NCI-H2196 treated with DMSO at 0.1 percent for 48 hours (cell line): ENCODE results near the gene ARRDC1.
A peak's percentile ranks its signal among the peaks of the same experiment; 100 is the strongest.
"Not testable (repeated sequence)": the region's sequence is repeated elsewhere in the genome, so short reads cannot be mapped to it uniquely, and the experiment has no call there.

Experiments used
- DNase-seq: peaks from one replicate; lab custom pipeline; 2025; ENCODE audit not compliant: unreplicated experiment; lab: John Stamatoyannopoulos, UW

Gene ARRDC1

DNA sequence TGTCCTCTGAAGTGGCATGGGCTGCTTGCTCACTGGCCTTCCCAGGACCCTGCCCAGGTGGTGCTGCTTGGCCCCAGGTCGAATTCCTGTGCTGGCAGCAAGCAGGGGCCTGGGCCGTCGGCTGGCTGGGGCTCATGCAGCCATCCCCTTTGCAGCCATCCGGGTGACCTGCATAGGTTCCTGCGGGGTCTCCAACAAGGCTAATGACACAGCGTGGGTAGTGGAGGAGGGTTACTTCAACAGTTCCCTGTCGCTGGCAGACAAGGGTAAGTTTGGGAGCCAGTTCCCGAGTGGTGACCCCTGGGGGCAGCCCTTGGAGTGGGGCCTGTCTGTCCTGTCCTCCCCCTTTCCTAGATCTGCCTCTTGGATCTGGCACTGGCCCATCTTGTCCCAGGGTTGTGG is 7.3 kb downstream of the ARRDC1 start:
- DNase-seq = no peak

DNA sequence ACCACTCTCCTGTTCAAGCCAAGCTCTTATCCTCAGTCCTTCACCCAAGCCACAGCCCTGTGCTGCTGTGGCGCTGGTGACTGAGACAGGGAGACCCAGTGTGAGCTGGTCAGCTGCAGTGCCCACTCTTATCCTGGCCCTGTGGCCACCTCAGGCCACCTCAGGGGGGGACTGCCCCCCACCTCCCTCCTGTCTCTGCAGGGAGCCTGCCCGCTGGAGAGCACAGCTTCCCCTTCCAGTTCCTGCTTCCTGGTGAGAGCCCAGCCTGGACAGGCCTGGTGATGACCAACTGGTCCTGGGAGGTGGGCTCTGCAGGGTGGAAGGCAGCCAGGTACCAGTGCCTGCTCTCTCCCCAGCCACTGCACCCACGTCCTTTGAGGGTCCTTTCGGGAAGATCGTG is 7.8 kb downstream of the ARRDC1 start:
- no peak for DNase-seq

DNA sequence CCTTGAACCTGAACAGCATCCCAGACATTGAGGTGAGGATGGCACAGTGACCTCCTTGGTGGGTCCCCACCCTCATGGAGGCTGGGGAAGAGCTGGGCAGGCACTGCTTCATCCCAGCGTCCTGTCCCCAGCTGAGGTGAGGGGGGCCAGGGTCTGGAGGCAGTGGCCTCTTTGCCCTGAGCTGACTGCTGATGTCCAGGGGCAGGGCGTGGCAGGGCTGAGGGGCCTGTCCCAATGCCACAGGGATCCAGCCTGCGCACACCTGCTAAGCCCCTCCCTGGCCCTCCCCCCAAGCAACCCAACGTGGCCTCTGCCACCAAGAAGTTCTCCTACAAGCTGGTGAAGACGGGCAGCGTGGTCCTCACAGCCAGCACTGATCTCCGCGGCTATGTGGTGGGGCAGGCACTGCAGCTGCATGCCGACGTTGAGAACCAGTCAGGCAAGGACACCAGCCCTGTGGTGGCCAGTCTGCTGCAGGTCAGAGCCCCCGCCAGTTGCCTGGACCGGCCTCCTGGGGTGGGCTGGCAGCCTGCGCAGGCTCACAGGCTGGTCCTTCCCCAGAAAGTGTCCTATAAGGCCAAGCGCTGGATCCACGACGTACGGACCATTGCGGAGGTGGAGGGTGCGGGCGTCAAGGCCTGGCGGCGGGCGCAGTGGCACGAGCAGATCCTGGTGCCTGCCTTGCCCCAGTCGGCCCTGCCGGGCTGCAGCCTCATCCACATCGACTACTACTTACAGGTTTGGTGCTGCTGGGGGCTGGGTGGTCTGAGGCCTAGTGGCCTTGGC is 8.4 kb downstream of the ARRDC1 start:
- DNase-seq = no peak

DNA sequence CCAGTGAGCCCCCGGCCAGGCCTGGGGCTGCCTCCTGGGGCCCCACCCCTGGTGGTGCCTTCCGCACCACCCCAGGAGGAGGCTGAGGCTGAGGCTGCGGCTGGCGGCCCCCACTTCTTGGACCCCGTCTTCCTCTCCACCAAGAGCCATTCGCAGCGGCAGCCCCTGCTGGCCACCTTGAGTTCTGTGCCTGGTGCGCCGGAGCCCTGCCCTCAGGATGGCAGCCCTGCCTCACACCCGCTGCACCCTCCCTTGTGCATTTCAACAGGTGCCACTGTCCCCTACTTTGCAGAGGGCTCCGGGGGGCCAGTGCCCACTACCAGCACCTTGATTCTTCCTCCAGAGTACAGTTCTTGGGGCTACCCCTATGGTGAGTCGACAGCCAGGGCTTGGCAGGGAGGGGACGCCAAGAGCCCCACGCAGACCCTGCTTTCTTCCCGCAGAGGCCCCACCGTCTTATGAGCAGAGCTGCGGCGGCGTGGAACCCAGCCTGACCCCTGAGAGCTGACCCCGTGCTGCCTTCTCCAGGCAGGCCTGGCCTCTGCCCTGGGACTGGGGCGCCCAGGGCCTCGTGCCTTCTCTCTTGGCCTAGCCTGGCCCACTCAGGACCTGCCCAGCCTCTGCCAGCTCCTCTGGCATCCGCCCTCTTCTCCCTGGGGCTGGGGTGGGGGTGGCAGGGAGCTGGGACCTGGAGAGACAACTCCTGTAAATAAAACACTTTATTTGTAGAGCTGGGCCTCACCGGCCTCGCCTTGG is 9.3 kb downstream of the ARRDC1 start:
- DNase-seq = no peak

DNA sequence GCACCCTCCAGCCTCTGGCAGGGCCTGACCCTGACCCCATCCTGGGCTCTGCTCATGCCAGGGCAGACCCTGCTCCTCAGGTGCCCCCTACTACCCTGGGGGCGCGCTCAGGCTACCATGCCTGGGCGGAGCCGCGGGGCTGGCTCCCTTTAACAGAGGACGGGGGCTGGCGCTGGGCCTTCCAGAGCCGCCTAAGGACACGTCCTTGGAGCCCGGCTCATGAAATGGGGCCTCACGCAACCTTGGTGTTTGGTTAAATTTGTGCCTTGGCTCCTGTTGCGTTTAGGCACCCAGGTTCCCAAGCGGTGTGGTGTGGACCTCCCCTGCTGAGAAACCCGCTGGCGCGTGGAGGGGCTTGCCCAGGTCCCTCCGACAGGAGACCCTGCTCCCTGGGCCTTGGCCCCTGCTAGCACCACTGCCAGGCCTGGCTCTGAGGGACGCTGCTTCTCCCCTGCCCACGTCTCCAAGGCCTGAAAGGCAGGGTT is 9.9 kb downstream of the ARRDC1 start:
- DNase-seq = no peak

DNA sequence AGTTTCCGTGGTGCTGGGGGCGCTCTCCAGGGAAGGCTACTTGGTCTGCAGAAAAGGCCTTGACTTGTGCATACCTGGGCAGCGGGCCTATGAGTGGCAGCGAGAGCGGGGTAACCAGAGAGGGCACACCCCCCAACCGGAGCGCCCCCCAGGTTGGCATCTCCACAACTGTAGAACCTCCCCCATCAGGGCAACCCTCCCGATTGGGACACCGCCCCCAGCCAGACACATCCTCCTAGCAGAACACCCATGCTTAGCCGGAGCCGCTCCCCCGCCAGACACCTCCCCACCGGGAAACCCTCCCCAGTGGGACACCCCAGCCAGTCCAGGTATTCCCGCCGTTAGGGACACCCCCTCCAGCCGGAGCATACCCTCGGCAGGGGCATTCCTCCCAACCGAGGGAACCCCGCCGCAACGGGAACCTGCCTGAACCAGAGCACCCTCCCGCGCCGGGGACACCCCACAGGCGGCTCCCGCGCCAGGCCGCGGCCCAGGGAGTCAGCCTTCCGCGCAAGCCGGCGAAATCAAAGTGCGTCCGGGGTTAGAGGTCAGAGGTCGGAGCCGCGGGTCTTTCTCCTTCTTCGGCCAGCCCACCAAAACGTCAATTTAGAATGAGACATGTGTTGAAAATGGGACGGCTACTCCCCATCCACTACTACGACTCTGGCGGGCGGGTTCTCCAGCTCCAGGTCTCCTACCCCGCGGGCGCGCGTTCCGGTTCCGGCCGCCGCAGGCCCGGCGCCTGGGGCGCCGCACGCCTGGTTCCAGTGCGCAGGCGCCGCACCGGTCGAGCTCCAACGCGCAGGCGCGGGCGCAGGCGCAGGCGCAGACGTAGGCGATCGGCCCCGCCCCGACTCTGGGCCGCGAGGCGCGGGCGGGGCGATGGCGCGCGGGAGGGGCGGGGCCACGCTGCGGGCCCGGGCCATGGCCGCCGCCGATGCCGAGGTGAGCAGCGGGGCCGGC is 12.9 kb downstream of the ARRDC1 start, which contains the start of gene EHMT1:
EHMT1 (plus strand) TSS at position 901 of the 963 bp plus-strand sequence; CDS start at position 925, 24 bp downstream.
- peak; percentile 79 for DNase-seq

DNA sequence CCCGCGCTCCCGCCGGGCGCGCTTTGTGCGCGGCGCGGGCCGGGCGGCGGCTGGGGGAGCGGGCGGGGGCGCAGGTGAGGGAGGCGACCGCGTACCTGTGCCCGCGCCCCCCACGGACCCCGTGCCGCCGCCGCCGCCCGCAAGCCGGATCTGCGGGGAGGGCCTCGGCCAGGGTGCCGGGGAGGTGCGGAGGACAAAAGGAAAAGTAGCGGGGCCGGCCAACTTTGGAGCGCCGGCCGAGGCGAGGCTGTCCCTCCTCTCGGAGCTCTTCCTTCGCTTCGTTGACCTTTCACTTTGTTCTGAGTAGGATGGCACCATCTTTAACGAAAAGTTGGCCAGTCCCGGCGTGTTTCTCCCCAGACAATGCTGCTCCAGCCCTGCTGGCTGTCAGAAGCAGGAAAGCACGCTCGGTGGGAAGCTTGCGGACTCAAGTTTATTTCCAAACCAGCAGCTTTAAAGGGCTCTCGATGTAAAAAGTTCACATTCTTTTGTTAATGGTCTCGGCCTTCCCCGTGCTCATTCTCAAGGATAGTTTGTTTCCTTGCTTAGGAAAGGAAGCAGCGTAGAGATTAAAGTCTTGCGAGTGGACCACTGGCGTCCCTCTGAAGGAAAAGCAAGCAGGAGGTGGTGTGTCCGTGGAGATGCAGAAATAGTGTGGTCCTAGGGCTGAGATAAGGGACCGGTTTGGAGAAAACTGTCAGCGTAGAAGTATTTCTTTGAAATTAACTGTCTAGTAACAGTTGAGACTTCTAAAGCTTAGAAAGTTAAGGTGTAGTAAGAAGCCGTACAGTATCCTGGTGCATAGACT is 14.0 kb downstream of the ARRDC1 start:
- DNase-seq = no peak

DNA sequence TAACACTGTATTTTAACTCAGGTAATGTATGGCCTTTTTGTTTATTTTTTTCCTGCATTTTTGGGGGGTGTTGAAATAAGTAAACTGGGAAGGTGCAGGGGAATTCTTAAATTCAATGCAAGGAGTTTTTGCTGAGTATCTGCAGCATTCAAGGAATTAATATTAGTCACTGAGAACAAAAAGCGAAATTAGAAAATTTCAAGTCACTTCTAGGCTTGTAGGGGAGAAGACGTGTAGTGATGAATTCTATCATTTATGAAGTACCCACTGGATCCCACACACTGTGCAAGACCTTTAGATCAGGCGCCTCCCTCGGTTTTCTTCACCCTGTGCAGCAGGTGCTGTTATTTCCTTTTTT is 14.5 kb downstream of the ARRDC1 start:
- DNase-seq = no peak

DNA sequence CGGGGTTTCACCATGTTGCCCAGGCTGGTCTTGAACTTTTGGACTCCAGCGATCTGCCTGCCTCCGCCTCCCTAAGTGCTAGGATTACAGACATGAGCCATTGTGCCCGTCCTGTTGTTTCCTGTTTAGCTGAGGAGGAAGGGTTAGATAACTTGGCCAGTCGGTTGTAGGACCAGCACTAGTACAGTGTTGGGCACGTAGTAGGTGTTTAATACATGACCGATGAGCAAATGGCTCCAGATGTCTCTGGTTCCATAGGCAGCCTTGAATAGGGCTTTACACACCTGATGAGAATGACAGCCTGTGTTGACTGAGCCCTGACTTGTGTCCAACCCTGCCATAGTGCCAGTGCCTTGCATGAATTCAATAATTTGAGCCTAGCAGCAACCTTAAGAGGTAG is 15.1 kb downstream of the ARRDC1 start:
- no peak for DNase-seq

DNA sequence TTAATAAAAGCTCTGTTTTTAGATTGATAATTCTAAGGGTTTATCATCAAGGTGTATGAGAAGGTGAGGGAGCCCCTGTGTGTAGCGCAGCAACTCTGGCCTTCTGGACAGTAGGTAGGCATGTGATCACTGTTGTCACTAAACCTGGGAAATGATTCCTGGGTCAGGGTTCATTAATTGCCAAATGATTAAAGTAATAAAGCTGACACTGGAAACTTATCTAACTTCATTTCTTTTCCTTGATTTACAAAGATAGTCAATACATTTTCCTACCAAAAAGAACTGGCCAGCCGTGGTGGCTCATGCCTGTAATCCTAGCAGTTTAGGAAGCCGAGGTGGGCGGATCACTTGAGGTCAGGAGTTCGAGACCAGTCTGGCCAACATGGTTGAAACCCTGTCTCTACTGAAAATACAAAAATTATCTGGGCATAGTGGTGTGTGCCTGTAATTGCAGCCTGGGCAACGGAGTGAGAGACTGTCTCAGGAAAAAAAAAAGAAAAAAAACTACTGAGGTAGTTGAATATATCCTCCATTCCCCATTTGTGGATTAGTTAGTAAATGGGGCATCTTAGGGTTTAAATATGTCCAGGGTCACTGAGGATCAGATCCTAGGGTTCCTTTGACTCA is 15.8 kb downstream of the ARRDC1 start:
- no peak for DNase-seq

DNA sequence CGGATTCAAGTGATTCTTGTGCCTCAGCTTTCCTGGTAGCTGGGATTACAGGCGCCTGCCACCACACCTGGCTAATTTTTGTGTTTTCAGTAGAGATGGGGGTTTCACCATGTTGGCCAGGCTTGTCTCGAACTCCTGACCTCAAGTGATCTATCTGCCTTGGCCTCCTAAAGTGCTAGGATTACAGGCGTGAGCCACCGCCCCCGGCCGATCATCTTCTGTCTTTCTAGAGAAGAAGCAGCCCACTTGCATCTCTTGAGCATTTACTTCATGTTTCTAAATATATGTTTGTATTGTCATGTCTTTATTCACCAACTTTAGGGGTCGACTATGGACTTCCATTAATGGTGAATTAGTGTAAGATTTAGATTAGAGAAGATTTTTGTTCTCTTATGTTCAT is 16.7 kb downstream of the ARRDC1 start:
- not testable (repeated sequence) for DNase-seq

DNA sequence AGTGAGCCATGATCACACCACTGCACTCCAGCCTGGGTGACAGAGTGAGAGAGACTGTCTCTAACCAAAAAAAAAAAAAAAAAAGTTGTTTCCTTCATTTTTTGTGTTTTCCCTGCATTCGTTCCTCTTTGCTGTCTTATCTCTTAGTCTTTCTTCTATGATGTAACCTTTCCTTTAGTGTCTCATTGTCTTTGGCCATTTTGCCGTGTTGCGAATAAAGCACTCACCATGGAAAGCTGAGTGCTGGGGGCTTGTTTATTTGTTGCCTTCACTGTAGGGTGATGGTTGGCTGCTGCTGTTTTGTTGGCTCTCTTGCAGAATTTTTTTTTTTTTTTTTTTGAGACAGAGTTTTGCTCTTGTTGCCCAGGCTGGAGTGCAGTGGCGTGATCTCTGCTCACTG is 21.0 kb downstream of the ARRDC1 start:
- no peak for DNase-seq

DNA sequence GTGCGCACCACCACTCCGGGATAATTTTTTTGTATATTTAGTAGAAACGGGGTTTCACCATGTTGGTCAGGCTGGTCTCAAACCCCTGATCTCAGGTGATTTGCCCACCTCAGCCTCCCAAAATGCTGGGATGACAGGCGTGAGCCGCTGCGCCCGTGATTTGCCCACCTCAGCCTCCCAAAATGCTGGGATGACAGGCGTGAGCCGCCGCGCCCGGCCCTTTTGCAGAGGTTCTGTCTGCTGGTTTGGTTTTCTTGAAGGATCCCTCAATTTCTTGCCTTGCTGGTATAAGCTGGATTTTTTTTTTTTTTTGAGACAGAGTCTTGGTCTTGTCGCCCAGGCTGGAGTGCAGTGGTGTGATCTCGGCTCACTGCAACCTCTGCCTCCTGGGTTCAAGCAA is 21.9 kb downstream of the ARRDC1 start:
- not testable (repeated sequence) for DNase-seq

DNA sequence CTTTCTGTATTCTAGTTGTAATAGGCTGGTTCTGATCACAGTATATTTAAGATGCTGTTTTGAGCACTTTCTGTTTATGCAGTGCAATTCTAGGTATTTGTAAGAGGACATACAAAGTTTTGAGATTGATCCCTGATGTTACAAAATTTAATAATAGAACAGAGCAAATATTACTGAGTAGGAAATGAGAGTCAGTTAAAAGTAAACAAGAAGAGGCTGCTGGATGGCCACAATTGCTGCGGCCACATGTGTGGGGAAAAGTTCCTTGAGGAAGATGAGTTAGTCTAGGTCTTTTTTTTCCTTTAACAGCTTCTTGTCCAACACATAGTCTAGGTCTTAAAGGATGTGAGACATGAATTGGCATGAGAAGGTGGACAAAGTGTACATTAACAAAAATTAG is 24.6 kb downstream of the ARRDC1 start:
- no peak for DNase-seq

DNA sequence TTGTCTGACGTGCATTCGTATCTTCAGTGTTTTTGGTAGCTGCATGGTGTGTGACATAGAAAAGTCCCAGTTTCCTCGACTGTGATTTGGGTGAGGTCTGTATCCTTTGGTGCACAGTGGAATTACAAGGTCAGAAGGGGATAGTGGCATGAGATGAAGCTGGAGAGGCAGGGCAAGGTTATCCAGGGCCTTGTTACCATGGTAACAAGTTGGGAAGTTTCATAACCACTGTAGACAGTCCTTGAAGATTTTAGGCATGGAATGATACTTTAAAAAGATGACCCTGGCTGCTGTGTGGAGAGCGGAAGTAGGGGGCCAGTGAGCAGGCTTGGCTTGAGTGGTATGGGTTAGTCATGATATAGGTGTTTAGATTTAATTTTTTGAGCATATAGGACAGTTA is 25.2 kb downstream of the ARRDC1 start:
- no peak for DNase-seq

DNA sequence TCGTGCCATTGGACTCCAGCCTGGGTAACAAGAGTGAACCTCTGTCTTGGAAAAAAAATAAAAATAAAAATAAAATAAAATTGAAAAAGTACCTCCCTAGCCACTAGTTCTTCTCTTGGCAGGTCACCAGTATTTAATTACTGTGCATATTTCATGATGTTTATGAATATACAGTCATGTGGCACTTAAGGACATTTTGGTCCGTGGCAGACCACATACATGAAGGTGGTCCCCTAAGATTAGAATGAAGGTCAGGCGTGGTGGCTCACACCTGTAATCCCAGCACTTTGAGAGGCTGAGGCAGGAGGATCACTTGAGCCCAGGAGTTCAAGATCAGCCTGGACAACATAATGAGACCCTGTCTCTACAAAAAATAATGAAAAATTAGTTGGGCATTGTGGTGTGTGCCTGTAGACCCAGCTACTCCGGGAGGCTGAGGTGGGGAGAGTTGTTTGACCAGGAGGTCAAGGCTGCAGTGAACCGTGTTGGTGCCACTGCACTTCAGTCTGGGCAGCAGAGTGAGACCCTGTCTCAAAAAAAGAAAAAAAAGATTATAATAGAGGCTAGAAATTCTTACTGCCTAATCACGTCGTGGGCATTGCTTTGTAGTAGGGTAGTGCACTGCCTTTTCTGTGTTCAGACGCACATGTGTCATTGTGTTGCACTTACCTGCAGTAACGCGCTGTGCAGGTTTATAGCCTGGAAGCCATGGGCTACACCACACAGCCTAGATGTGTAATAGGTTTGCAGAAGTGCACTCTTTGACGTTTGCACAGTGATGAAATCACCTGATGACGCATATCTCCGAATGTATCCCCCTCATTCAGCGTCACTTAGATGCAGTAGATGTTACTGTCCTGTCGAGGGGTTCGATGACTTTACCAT is 26.1 kb downstream of the ARRDC1 start:
- no peak for DNase-seq

DNA sequence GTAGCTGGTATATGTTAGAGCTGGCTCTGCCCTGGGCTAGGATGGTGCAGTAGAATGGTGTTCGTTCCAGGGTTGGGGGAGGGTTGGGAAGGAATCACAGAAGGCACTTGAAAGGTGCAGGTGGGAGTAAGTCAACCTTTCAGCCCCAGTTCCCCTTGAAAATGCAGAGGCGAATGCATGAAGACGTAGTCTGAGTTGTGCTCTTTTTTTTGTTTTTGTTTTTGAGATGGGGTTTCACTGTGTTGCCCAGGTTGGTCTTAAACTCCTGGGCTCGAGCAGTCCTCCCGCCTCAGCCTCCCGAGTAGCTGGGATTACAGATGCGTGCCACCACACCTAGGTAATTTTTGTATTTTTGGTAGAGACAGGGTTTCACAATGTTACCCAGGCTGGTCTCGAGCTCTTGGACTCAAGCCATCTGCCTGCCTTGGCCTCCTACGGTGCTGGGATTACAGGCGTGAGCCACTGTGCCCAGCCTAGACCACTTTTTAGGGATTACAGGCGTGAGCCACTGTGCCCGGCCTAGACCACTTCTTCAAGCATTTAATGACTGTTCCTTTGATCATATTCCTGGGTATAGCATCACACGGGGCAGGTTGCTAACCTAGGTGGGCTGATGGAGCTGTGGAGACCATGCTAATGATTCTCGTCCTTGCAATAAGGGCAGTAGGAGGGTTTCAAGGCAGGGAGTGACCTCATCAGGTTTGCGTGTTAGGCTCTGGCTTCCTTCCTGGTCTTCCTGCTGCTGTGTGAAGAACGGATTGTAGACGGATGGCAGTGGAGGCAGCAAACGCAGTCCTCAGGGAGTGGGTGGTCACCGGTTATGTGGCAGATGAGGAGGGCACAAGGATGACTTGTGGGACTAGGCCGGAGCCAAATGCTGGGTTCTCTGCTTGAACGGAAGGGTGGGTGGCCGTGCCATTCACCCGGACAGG is 27.0 kb downstream of the ARRDC1 start:
- no peak for DNase-seq

DNA sequence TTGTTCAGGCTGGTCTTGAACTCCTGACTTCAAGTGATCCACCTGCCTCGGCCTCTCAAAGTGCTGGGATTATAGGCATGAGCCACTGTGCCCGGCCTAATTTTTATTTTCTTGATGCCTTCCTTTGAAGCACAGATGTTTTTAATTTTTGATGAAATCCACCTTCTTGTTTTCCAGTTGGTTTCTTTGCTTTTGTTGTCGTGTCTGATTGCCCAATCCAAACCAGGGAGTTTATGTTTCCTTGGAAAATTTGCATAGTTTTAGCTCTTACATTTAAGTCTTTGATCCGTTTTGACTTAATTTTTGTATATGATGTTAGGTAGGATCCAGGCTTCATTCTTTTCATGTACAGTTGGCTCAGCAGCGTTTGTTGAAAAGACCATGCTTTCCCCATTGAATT is 28.5 kb downstream of the ARRDC1 start:
- no peak for DNase-seq
